Measurements from ENCODE around the gene GPSM3.

GPSM3 gene

GRCh38 chr6:32224696-32225095 is 32.3 kb upstream of the GPSM3 start:
- POLR2A ChIA-PET, result interaction anchor here (0.6 kb wide), 1 partner anchor 226 kb away, joined by 3 read pairs; no protein-coding TSS in a partner anchor

GRCh38 chr6:32223258-32224235 is 31.1 kb upstream of the GPSM3 start, which contains the start of gene NOTCH4:
NOTCH4 (minus strand) TSS chr6:32224067; CDS start chr6:32223928, 139 bp downstream.
- H3K4me1 ChIP-seq (ENCODE audit: control insufficient read depth, insufficient read depth, low read length), result no peaks in the 10 kb centered on the region
- no peaks in the 10 kb centered on the region for H3K36me3 ChIP-seq (ENCODE audit: control insufficient read depth in 2 of 2, insufficient read depth in 1 of 2, low read length in 2 of 2)
- no peak within 1 kb of the TSS for H3K4me3 ChIP-seq (ENCODE audit: low read depth, low read length)
- POLR2A ChIA-PET, result no interaction called here
- H3K9me3 ChIP-seq (ENCODE audit: control insufficient read depth, insufficient read depth, low read depth, low read length), result no peaks in the 10 kb centered on the region
- CTCF ChIA-PET, result interaction anchor here (0.6 kb wide), 1 partner anchor 30 kb away, joined by 3 read pairs; no protein-coding TSS in a partner anchor
- H3K27ac ChIP-seq (ENCODE audit: extremely low read depth, low read depth, low read length), result no peak within 1 kb of the TSS
- TF ChIP-seq ZNF354C (tag by site-specific recombination; IDR thresholded peaks at IDR 0.05; ENCODE audit: borderline replicate concordance, low read depth) (no peak), OSR2 (tag by site-specific recombination; IDR thresholded peaks at IDR 0.05) (no peak), ZNF16 (tag by site-specific recombination; IDR thresholded peaks at IDR 0.05; ENCODE audit: low read depth) (no peak), ZNF292 (tag by site-specific recombination; IDR thresholded peaks at IDR 0.05; ENCODE audit: borderline replicate concordance, low read depth) (no peak), ZNF37A (tag by site-specific recombination; IDR thresholded peaks at IDR 0.05) (no peak), ZNF513 (tag by site-specific recombination; IDR thresholded peaks at IDR 0.05) (no peak), ZNF791 (tag by site-specific recombination; IDR thresholded peaks at IDR 0.05) (no peak), ZNF585B (tag by site-specific recombination; IDR thresholded peaks at IDR 0.05) (no peak), ZNF658 (tag by site-specific recombination; IDR thresholded peaks at IDR 0.05) (no peak), ZNF132 (tag by site-specific recombination; IDR thresholded peaks at IDR 0.05; ENCODE audit: borderline replicate concordance) (no peak)

More at GRCh38 chr6:32224696-32225095, 32.3 kb upstream of the GPSM3 start:
- Histone ChIP-seq H3K36me3 (ENCODE audit: control insufficient read depth in 2 of 2, insufficient read depth in 1 of 2, low read length in 2 of 2) (no peaks in the 10 kb centered on the region), H3K9me3 (ENCODE audit: control insufficient read depth, insufficient read depth, low read depth, low read length) (no peaks in the 10 kb centered on the region), H3K4me1 (ENCODE audit: control insufficient read depth, insufficient read depth, low read length) (no peaks in the 10 kb centered on the region), H3K4me3 (ENCODE audit: low read depth, low read length) (no peak overlapping the region), H3K27ac (ENCODE audit: extremely low read depth, low read depth, low read length) (no peak overlapping the region)
- TF ChIP-seq SETDB1 (IDR thresholded peaks at IDR 0.05; ENCODE audit: insufficient read length, low read length) (no peak), ZNF449 (tag by site-specific recombination; IDR thresholded peaks at IDR 0.05) (no peak), ZFP37 (tag by site-specific recombination; IDR thresholded peaks at IDR 0.05) (no peak), ZSCAN30 (tag by site-specific recombination; IDR thresholded peaks at IDR 0.05) (no peak), PRDM4 (tag by site-specific recombination; IDR thresholded peaks at IDR 0.05) (no peak), ZNF544 (tag by site-specific recombination; IDR thresholded peaks at IDR 0.05) (no peak), ZNF664 (tag by site-specific recombination; IDR thresholded peaks at IDR 0.05) (no peak), ZNF433 (tag by site-specific recombination; IDR thresholded peaks at IDR 0.05; ENCODE audit: low read depth) (no peak), ZNF394 (tag by site-specific recombination; IDR thresholded peaks at IDR 0.05; ENCODE audit: borderline replicate concordance) (no peak), TRIM28 (IDR thresholded peaks at IDR 0.05; ENCODE audit: borderline replicate concordance, low read length) (no peak), ZNF354C (tag by site-specific recombination; IDR thresholded peaks at IDR 0.05; ENCODE audit: borderline replicate concordance, low read depth) (no peak), SALL2 (tag by site-specific recombination; IDR thresholded peaks at IDR 0.05; ENCODE audit: borderline replicate concordance) (no peak), ZNF350 (tag by site-specific recombination; IDR thresholded peaks at IDR 0.05) (no peak), ZNF488 (tag by site-specific recombination; IDR thresholded peaks at IDR 0.05) (no peak), ZNF596 (tag by site-specific recombination; IDR thresholded peaks at IDR 0.05) (no peak), ZBTB20 (tag by site-specific recombination; IDR thresholded peaks at IDR 0.05) (no peak), ZNF18 (tag by site-specific recombination; IDR thresholded peaks at IDR 0.05) (no peak)
- CTCF ChIA-PET, result interaction anchor here (0.6 kb wide), 1 partner anchor 81 kb away, joined by 3 read pairs; no protein-coding TSS in a partner anchor
